NCI-H345 (cell line): ENCODE data around the gene OCA2.
"Not testable (repeated sequence)": the region's sequence is repeated elsewhere in the genome, so short reads cannot be mapped to it uniquely, and the experiment has no call there.

ENCODE experiments used
- DNase-seq: peaks from one replicate; lab custom pipeline; 2025; lab: John Stamatoyannopoulos, UW

OCA2 gene

GRCh38 chr15:28022961-28023360 lies 76.2 kb downstream of the OCA2 start:
- DNase-seq = no peak

- DNase-seq = no peak
Measured at GRCh38 chr15:28022181-28022580, 76.9 kb downstream of the OCA2 start.

- DNase-seq = peak; percentile 96
Measured at GRCh38 chr15:28021281-28022039, 77.7 kb downstream of the OCA2 start.

GRCh38 chr15:28020644-28021043 lies 78.5 kb downstream of the OCA2 start:
- no peak for DNase-seq

GRCh38 chr15:28019594-28020309 lies 79.4 kb downstream of the OCA2 start:
- DNase-seq = no peak

GRCh38 chr15:28018291-28019044 lies 80.6 kb downstream of the OCA2 start:
- DNase-seq = no peak

- no peak for DNase-seq
Measured at GRCh38 chr15:28017423-28017924, 81.6 kb downstream of the OCA2 start.

GRCh38 chr15:28015855-28016254 lies 83.3 kb downstream of the OCA2 start:
- DNase-seq = no peak

- DNase-seq = no peak
Measured at GRCh38 chr15:28014623-28015200, 84.4 kb downstream of the OCA2 start.

GRCh38 chr15:28013976-28014375 lies 85.1 kb downstream of the OCA2 start:
- DNase-seq = no peak

- no peak for DNase-seq
Measured at GRCh38 chr15:28013480-28013879, 85.6 kb downstream of the OCA2 start.

GRCh38 chr15:28012231-28012630 lies 86.9 kb downstream of the OCA2 start:
- DNase-seq = no peak

GRCh38 chr15:28008175-28008574 lies 90.9 kb downstream of the OCA2 start:
- DNase-seq = not testable (repeated sequence)

GRCh38 chr15:28006116-28006905 lies 92.8 kb downstream of the OCA2 start:
- DNase-seq = no peak

GRCh38 chr15:28005004-28005527 lies 94.0 kb downstream of the OCA2 start:
- DNase-seq = no peak

GRCh38 chr15:28004143-28005003 lies 94.7 kb downstream of the OCA2 start:
- no peak for DNase-seq

- no peak for DNase-seq
Measured at GRCh38 chr15:28003302-28004037, 95.6 kb downstream of the OCA2 start.

- no peak for DNase-seq
Measured at GRCh38 chr15:28002867-28003266, 96.2 kb downstream of the OCA2 start.

GRCh38 chr15:28002136-28002861 lies 96.8 kb downstream of the OCA2 start:
- no peak for DNase-seq
